HepG2 (cell line): ENCODE results near the gene SMIM13. TPM values are rescaled to one million over a fixed set of nuclear protein-coding genes. Genes with fewer than 3 reads are reported as not detected.

Experiments
- CBX1 ChIP-seq: IDR thresholded peaks from one replicate; pipeline ENCODE4 v1.6.1; 2016; ENCODE audit warnings: antibody characterized with exemption, low read depth
- HCFC1 ChIP-seq: fragments of 150-350 bp; IDR thresholded peaks from 2 replicates; pipeline ENCODE4 v1.6.1; 2014; ENCODE audit warnings: low read depth, low read length
- HOXA5 ChIP-seq: sonication (generic); formaldehyde crosslinking; IDR thresholded peaks from 2 replicates; pipeline ENCODE4 v1.4.0; 2020; ENCODE audit warnings: missing genetic modification reagents
- KMT2A ChIP-seq: sonication (generic); formaldehyde crosslinking; IDR thresholded peaks from 2 replicates; pipeline ENCODE4 v1.4.0; 2020; ENCODE audit warnings: missing genetic modification reagents
- LCORL ChIP-seq, 2 experiments: fragments of 450-650 bp in 1 of 2; sonication (generic) in 1 of 2; formaldehyde crosslinking in 1 of 2; IDR thresholded peaks; 2 replicates each; pipeline versions ENCODE4 v1.5.0 to v1.6.1; 2017 to 2020; ENCODE audit warnings: antibody characterized with exemption in 1 of 2, missing genetic modification reagents in 1 of 2
- MAF1 ChIP-seq: sonication (generic); formaldehyde crosslinking; IDR thresholded peaks from 2 replicates; pipeline ENCODE4 v1.5.0; 2020; ENCODE audit warnings: missing genetic modification reagents, borderline replicate concordance
- NFATC3 ChIP-seq: sonication (generic); formaldehyde crosslinking; IDR thresholded peaks from 2 replicates; pipeline ENCODE4 v1.5.1; 2020; ENCODE audit warnings: mild to moderate bottlenecking, missing genetic modification reagents
- PAX8 ChIP-seq: sonication (generic); formaldehyde crosslinking; IDR thresholded peaks from 2 replicates; pipeline ENCODE4 v1.8.0; 2022; ENCODE audit warnings: mild to moderate bottlenecking, missing genetic modification reagents, borderline replicate concordance
- PHF21A ChIP-seq: sonication (generic); formaldehyde crosslinking; IDR thresholded peaks from 2 replicates; pipeline ENCODE4 v1.5.0; 2020; ENCODE audit warnings: mild to moderate bottlenecking, missing genetic modification reagents
- RFXANK ChIP-seq: IDR thresholded peaks from 2 replicates; pipeline ENCODE4 v1.6.1; 2016
- SIN3A ChIP-seq: IDR thresholded peaks from 2 replicates; pipeline ENCODE4 v1.6.1; 2011; ENCODE audit warnings: low read depth, mild to moderate bottlenecking, control low read depth, low read length, borderline replicate concordance
- SMAD9 ChIP-seq: sonication (generic); formaldehyde crosslinking; IDR thresholded peaks from 2 replicates; pipeline ENCODE4 v1.5.1; 2020; ENCODE audit warnings: mild to moderate bottlenecking, missing genetic modification reagents
- SOX5 ChIP-seq: IDR thresholded peaks from 2 replicates; pipeline ENCODE4 v1.6.1; 2016; ENCODE audit warnings: borderline replicate concordance
- SP4 ChIP-seq: sonication (generic); formaldehyde crosslinking; IDR thresholded peaks from 2 replicates; pipeline ENCODE4 v1.8.1; 2023; ENCODE audit warnings: mild to moderate bottlenecking, missing genetic modification reagents
- TEAD3 ChIP-seq: optimal IDR thresholded peaks from 2 replicates; pipeline ENCODE3; 2016; ENCODE audit warnings: borderline replicate concordance
- ZFP37 ChIP-seq: sonication (generic); formaldehyde crosslinking; IDR thresholded peaks from 2 replicates; pipeline ENCODE4 v1.4.0; 2020; ENCODE audit warnings: missing genetic modification reagents, borderline replicate concordance
- ZMYM3 ChIP-seq: sonication (generic); formaldehyde crosslinking; IDR thresholded peaks from 2 replicates; pipeline ENCODE4 v1.5.1; 2020; ENCODE audit warnings: mild to moderate bottlenecking, missing genetic modification reagents
- ZNF205 ChIP-seq: IDR thresholded peaks from 2 replicates; pipeline ENCODE4 v1.6.1; 2018; ENCODE audit warnings: missing biosample characterization, missing genetic modification reagents
- ZNF230 ChIP-seq: sonication (generic); formaldehyde crosslinking; IDR thresholded peaks from 2 replicates; pipeline ENCODE4 v1.4.0; 2020; ENCODE audit warnings: mild to moderate bottlenecking, missing genetic modification reagents
- ZNF232 ChIP-seq: sonication (generic); formaldehyde crosslinking; IDR thresholded peaks from 2 replicates; pipeline ENCODE4 v1.4.0; 2020; ENCODE audit warnings: missing genetic modification reagents, borderline replicate concordance
- polyA plus RNA-seq, 8 experiments: library from polyadenylated mRNA; depleted of rRNA in 3 of 8; stranded (reverse) in 7 of 8; unstranded in 1 of 8; fragments of >200 nt; fragmentation: Illumina TruSeq in 4 of 8; extraction: Trizol in 4 of 8; gene quantifications; 2 replicates each; pipeline versions ENCODE4 v1.2.1 to v1.2.3, GENCODE V29; 2011 to 2016; ENCODE audit warnings: low read depth in 4 of 8, missing spikeins in 1 of 8, mixed read lengths in 1 of 8; ENCODE audit not compliant: insufficient read depth in 1 of 8
- total RNA-seq, 5 experiments: library from RNA; depleted of rRNA; stranded (reverse); fragments of >200 nt; fragmentation: Illumina TruSeq; extraction: Trizol; gene quantifications; 2 replicates each; pipeline ENCODE4 v1.2.3, GENCODE V29; 2016; ENCODE audit warnings: low read depth in 1 of 5
- TF ChIP-seq, protein P1 (sequence below): sonication (generic); formaldehyde crosslinking; IDR thresholded peaks from 2 replicates; pipeline ENCODE4 v1.4.0; 2020; ENCODE audit warnings: missing genetic modification reagents
- TF ChIP-seq, protein P2 (sequence below): sonication (generic); formaldehyde crosslinking; IDR thresholded peaks from 2 replicates; pipeline ENCODE4 v1.8.1; 2023; ENCODE audit warnings: mild to moderate bottlenecking, moderate library complexity, missing genetic modification reagents
- TF ChIP-seq, protein P3 (sequence below): sonication (generic); formaldehyde crosslinking; IDR thresholded peaks from 2 replicates; pipeline ENCODE4 v1.4.0; 2020; ENCODE audit warnings: missing genetic modification reagents, mild to moderate bottlenecking, borderline replicate concordance
- TF ChIP-seq, protein P4 (sequence below): IDR thresholded peaks from 2 replicates; pipeline ENCODE4 v1.6.1; 2016; ENCODE audit warnings: mild to moderate bottlenecking

The SMIM13 gene
- total and polyA plus RNA-seq, 2 of the 13 experiments (the other 11 are each of a cell fraction or from before 2014, with no cell fraction given): 2.7 to 10.2 TPM

GRCh38 chr6:11172501-11173327, 79.1 kb downstream of the SMIM13 start (continued):
- TF ChIP-seq SMAD9 (CRISPR knock-in tag) (no peak), TEAD3 (CRISPR knock-in tag) (peak; percentile 55), PHF21A (peak; percentile 29; the same call in 1 of the 2 replicates), MAF1 (CRISPR knock-in tag) (no peak), ZNF232 (peak; percentile 42; the same call in 1 of the 2 replicates), SOX5 (CRISPR knock-in tag) (peak; percentile 42; the same call in 1 of the 2 replicates), HOXA5 (peak; percentile 81; the same call in 1 of the 2 replicates), HCFC1 (no peak), ZFP37 (no peak), ZNF205 (CRISPR knock-in tag) (peak; percentile 39; the same call in 1 of the 2 replicates), PAX8 (peak; percentile 8; the same call in 1 of the 2 replicates), KMT2A (CRISPR knock-in tag) (peak; percentile 50; the same call in 1 of the 2 replicates), CBX1 (no peak), ZMYM3 (CRISPR knock-in tag) (0 out of 2 replicates have a peak, but pooled peaks have one; percentile 47), ZNF230 (no peak), SP4 (CRISPR knock-in tag) (0 out of 2 replicates have a peak, but pooled peaks have one; percentile 31), RFXANK (CRISPR knock-in tag) (0 out of 2 replicates have a peak, but pooled peaks have one; percentile 31), SIN3A (no peak), LCORL (IDR thresholded peaks at IDR 0.05) (no peak), LCORL (CRISPR knock-in tag; IDR thresholded peaks at IDR 0.05) (peak; percentile 69; the same call in 1 of the 2 replicates), NFATC3 (CRISPR knock-in tag) (0 out of 2 replicates have a peak, but pooled peaks have one; percentile 61)
- TF ChIP-seq, protein P1, sequence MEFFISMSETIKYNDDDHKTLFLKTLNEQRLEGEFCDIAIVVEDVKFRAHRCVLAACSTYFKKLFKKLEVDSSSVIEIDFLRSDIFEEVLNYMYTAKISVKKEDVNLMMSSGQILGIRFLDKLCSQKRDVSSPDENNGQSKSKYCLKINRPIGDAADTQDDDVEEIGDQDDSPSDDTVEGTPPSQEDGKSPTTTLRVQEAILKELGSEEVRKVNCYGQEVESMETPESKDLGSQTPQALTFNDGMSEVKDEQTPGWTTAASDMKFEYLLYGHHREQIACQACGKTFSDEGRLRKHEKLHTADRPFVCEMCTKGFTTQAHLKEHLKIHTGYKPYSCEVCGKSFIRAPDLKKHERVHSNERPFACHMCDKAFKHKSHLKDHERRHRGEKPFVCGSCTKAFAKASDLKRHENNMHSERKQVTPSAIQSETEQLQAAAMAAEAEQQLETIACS (CRISPR knock-in tag): peak; percentile 20; the same call in 1 of the 2 replicates
- TF ChIP-seq, protein P2, sequence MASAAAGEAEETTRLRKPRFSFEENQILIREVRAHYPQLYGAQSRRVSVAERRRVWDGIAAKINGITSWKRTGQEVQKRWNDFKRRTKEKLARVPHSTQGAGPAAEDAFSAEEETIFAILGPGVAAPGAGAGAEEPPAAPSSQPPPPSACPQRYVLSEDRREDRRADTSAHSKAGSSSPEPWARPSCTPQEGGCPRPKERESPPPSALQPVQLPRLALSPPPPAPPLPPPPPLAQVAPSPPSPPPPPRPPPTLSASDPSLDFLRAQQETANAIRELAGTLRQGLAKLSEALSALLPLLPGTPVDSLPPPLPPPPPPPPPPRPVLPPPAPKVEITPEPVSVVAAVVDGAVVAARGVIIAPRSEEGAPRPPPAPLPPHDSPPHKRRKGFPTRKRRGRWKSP (CRISPR knock-in tag): peak; percentile 53; the same call in 1 of the 2 replicates
- TF ChIP-seq, protein P3, sequence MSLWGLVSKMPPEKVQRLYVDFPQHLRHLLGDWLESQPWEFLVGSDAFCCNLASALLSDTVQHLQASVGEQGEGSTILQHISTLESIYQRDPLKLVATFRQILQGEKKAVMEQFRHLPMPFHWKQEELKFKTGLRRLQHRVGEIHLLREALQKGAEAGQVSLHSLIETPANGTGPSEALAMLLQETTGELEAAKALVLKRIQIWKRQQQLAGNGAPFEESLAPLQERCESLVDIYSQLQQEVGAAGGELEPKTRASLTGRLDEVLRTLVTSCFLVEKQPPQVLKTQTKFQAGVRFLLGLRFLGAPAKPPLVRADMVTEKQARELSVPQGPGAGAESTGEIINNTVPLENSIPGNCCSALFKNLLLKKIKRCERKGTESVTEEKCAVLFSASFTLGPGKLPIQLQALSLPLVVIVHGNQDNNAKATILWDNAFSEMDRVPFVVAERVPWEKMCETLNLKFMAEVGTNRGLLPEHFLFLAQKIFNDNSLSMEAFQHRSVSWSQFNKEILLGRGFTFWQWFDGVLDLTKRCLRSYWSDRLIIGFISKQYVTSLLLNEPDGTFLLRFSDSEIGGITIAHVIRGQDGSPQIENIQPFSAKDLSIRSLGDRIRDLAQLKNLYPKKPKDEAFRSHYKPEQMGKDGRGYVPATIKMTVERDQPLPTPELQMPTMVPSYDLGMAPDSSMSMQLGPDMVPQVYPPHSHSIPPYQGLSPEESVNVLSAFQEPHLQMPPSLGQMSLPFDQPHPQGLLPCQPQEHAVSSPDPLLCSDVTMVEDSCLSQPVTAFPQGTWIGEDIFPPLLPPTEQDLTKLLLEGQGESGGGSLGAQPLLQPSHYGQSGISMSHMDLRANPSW: peak; percentile 6; the same call in 1 of the 2 replicates
- TF ChIP-seq, protein P4, sequence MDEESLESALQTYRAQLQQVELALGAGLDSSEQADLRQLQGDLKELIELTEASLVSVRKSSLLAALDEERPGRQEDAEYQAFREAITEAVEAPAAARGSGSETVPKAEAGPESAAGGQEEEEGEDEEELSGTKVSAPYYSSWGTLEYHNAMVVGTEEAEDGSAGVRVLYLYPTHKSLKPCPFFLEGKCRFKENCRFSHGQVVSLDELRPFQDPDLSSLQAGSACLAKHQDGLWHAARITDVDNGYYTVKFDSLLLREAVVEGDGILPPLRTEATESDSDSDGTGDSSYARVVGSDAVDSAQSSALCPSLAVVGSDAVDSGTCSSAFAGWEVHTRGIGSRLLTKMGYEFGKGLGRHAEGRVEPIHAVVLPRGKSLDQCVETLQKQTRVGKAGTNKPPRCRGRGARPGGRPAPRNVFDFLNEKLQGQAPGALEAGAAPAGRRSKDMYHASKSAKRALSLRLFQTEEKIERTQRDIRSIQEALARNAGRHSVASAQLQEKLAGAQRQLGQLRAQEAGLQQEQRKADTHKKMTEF (CRISPR knock-in tag): peak; percentile 66
